Ishikawa (cell line): ENCODE results near the gene CACNA1C.

Source experiments
- CEBPB ChIP-seq: IDR thresholded peaks from 2 replicates; pipeline ENCODE4 v1.6.1; 2012
- CREB1 ChIP-seq: IDR thresholded peaks from 2 replicates; pipeline ENCODE4 v1.6.1; 2012; ENCODE audit warnings: low read depth
- EGR1 ChIP-seq: IDR thresholded peaks from 2 replicates; pipeline ENCODE4 v1.6.1; 2012
- EP300 ChIP-seq: IDR thresholded peaks from 2 replicates; pipeline ENCODE4 v1.6.1; 2012; ENCODE audit warnings: borderline replicate concordance
- FOXM1 ChIP-seq: IDR thresholded peaks from 2 replicates; pipeline ENCODE4 v1.6.1; 2012; ENCODE audit warnings: low read depth, borderline replicate concordance
- NFIC ChIP-seq: IDR thresholded peaks from 2 replicates; pipeline ENCODE4 v1.6.1; 2012
- RAD21 ChIP-seq: IDR thresholded peaks from 2 replicates; pipeline ENCODE4 v1.6.1; 2012; ENCODE audit warnings: low read depth
- TAF1 ChIP-seq: IDR thresholded peaks from 2 replicates; pipeline ENCODE4 v1.6.1; 2012; ENCODE audit warnings: low read depth, mild to moderate bottlenecking
- TCF12 ChIP-seq: IDR thresholded peaks from 2 replicates; pipeline ENCODE4 v1.6.1; 2012; ENCODE audit warnings: low read depth
- TEAD4 ChIP-seq: IDR thresholded peaks from 2 replicates; pipeline ENCODE4 v1.6.1; 2012
- YY1 ChIP-seq: IDR thresholded peaks from 2 replicates; pipeline ENCODE4 v1.6.1; 2012; ENCODE audit warnings: low read depth
- ZBTB7A ChIP-seq: IDR thresholded peaks from 2 replicates; pipeline ENCODE4 v1.6.1; 2012; ENCODE audit warnings: low read depth
- TF ChIP-seq, protein P1 (sequence below): IDR thresholded peaks from 2 replicates; pipeline ENCODE4 v1.6.1; 2012; ENCODE audit warnings: low read depth, mild to moderate bottlenecking
- TF ChIP-seq, protein P2 (sequence below): IDR thresholded peaks from 2 replicates; pipeline ENCODE4 v1.6.1; 2012
- TF ChIP-seq, protein P3 (sequence below): IDR thresholded peaks from 2 replicates; pipeline ENCODE4 v1.6.1; 2012

CACNA1C gene

DNA sequence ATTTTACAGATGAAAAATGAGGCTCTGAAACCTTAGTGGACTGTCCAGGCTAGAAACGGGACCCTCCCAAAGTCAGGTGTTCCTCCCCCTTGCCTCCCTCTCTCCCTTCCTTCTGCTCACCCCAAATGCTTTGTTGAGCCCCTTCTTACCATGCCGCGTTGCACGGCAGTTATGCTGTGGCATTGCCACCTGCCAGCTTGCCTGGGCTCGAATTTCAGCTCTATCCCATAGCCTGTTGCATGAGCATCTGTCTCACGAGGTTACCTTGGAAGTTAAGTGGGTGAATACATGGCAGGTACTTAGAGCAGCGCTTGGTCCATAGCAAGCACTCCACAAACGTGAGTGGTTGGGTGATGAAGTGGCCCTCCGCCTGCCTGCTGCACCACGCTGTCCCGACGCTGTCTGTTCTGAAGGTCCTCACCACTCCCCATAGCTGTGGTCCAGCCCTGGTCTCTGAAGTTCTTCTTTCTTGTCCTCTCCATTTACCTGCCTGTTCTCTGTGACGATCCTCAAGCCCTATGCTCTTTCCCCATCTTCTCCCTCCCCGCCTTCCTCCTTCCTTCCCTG is 269.9 kb downstream of the CACNA1C start:
- no peak for TF ChIP-seq FOXM1
- no peak for TF ChIP-seq RAD21

DNA sequence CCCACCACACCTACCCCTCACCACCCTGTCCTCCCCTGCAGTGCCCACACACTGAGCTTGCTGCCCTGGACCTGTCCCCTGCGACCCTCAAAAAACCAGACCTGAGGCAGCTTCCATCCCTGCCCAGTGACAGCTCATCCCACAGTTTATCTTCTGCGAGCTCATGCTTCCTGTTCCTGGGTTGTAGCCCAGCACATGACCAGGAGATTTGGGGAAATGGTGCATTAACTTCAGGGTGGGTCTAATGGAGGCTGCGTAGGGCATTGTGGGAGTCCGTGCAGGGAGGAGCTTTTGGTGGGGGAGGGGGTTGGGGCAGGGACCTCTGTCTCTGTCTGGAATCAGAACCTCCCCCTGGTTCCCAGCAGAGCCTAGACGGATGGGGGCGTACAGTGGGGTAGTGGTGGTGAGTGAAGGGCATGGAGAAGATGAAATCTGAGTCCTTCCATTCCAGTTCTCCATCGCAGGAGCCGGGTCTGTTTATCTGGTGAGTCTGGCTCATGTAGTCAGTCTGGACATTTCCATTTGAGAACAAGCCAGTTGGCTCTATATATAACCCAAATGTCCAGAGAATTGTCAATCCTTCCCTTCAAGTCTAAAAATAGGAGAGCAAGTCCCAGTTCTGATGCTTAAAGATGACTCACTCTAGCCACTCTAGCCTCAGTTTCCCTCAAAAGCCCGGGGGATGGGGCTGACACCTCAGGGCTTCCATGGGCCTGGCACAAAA is 270.9 kb downstream of the CACNA1C start:
- TF ChIP-seq, protein P1, sequence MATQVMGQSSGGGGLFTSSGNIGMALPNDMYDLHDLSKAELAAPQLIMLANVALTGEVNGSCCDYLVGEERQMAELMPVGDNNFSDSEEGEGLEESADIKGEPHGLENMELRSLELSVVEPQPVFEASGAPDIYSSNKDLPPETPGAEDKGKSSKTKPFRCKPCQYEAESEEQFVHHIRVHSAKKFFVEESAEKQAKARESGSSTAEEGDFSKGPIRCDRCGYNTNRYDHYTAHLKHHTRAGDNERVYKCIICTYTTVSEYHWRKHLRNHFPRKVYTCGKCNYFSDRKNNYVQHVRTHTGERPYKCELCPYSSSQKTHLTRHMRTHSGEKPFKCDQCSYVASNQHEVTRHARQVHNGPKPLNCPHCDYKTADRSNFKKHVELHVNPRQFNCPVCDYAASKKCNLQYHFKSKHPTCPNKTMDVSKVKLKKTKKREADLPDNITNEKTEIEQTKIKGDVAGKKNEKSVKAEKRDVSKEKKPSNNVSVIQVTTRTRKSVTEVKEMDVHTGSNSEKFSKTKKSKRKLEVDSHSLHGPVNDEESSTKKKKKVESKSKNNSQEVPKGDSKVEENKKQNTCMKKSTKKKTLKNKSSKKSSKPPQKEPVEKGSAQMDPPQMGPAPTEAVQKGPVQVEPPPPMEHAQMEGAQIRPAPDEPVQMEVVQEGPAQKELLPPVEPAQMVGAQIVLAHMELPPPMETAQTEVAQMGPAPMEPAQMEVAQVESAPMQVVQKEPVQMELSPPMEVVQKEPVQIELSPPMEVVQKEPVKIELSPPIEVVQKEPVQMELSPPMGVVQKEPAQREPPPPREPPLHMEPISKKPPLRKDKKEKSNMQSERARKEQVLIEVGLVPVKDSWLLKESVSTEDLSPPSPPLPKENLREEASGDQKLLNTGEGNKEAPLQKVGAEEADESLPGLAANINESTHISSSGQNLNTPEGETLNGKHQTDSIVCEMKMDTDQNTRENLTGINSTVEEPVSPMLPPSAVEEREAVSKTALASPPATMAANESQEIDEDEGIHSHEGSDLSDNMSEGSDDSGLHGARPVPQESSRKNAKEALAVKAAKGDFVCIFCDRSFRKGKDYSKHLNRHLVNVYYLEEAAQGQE = no peak
- TF ChIP-seq YY1 (no peak), NFIC (no peak), TCF12 (no peak), EGR1 (no peak), TAF1 (no peak), CEBPB (no peak), ZBTB7A (no peak), TEAD4 (no peak), FOXM1 (no peak), RAD21 (no peak), CREB1 (no peak), EP300 (no peak)
- TF ChIP-seq, protein P2, sequence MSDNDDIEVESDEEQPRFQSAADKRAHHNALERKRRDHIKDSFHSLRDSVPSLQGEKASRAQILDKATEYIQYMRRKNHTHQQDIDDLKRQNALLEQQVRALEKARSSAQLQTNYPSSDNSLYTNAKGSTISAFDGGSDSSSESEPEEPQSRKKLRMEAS = no peak
- TF ChIP-seq, protein P3, sequence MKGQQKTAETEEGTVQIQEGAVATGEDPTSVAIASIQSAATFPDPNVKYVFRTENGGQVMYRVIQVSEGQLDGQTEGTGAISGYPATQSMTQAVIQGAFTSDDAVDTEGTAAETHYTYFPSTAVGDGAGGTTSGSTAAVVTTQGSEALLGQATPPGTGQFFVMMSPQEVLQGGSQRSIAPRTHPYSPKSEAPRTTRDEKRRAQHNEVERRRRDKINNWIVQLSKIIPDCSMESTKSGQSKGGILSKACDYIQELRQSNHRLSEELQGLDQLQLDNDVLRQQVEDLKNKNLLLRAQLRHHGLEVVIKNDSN = no peak

DNA sequence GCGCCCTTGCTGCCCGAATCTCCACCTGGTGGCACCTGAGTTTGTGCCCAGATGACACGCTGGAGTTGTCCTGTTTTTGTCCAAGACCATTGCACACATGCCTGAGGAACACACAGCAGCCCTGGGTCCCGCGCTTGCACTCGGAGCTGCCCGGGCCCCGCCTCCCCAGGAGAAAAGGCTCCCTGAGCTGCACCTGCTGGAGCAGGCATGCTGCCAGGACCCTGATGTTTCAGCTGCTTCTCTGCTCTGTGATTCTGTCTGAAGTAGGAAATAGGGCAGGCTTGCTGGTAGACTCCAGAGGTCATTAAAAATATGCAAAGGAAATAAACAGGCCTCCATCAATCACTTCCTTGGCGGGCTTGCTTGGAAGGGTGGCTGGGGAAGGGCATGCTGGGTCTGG is 271.6 kb downstream of the CACNA1C start:
- TF ChIP-seq, protein P1 = no peak
- TF ChIP-seq EGR1 (no peak), TEAD4 (no peak), NFIC (no peak), RAD21 (no peak), CREB1 (no peak), TCF12 (no peak), FOXM1 (no peak), ZBTB7A (no peak)
- TF ChIP-seq, protein P2 = no peak
- TF ChIP-seq, protein P3 = no peak

DNA sequence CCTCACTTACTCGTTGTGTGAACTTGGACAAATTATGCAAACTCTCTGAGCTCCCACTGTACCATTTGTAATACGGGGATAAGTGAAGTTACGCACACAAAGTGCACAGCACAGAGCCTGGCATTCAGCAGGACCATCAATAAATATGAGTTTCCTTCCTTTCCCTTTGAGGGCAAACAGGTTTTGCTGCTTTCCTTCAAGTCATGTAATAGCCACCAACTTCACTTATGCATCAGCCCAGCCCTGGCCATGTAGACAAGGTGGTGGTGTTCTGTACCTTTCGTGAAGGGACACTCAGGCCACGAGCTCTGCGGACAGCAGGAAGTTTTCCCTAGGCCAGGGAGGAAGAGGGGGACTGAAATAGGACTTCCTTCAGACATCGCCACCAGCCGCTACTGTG is 272.7 kb downstream of the CACNA1C start:
- no peak for TF ChIP-seq TCF12
- no peak for TF ChIP-seq YY1
- no peak for TF ChIP-seq TEAD4
- TF ChIP-seq, protein P2 = no peak
- no peak for TF ChIP-seq EGR1
- TF ChIP-seq, protein P1 = no peak
- TF ChIP-seq TAF1 = no peak
- TF ChIP-seq CEBPB = no peak
- no peak for TF ChIP-seq FOXM1
